ENCODE measurements around the gene SLC47A2.

GRCh38 chr17:19736071-19736470 lies 19.7 kb upstream of the SLC47A2 start:
- TF ChIP-seq CTCF (conservative IDR thresholded peaks at IDR 0.05) = no peak
- no peak for TF ChIP-seq EZH2 (IDR thresholded peaks at IDR 0.05; ENCODE audit: low read depth)
